ENCODE measurements around the gene FADS1. TPM values are rescaled to one million over a fixed set of nuclear protein-coding genes. Genes with fewer than 3 reads are reported as not detected.

FADS1 gene
- total and polyA plus RNA-seq, 11 donors, result 14.3 to 72.6 (median 23.6) TPM

- 88 to 97% (median 96%) methylated on average over 5 of the region's 5 CpGs for WGBS, 4 donors
- intact Hi-C loops (cut with DNase I), result no loop called here
- H3K27ac ChIP-seq, result no peak overlapping the region
- H3K4me1 ChIP-seq, result peaks cover 0 to 39% (median 23%) of the 10 kb centered on the region in 12 donors
- DNase-seq (peak in 1 of 5 donors; percentile 15), ATAC-seq (no peak)
- H3K36me3 ChIP-seq, result peaks cover 0 to 51% (median 34%) of the 10 kb centered on the region in 9 donors
- H3K9me3 ChIP-seq, result no peaks in the 10 kb centered on the region
- H3K4me3 ChIP-seq, result no peak overlapping the region
- H3K27me3 ChIP-seq, result no peaks in the 10 kb centered on the region
- TF ChIP-seq CTCF (IDR thresholded peaks at IDR 0.05), result no peak
- no peak for TF ChIP-seq POLR2A (IDR thresholded peaks at IDR 0.05)
Measured at GRCh38 chr11:61838501-61838900, 21.7 kb upstream of the FADS1 start.

- WGBS, 4 donors, result 90 to 96% (median 95%) methylated on average over 11 to 15 of the region's 15 CpGs
- H3K36me3 ChIP-seq, result peaks cover 0 to 42% (median 27%) of the 10 kb centered on the region in 9 donors
- H3K4me3 ChIP-seq, result no peak overlapping the region
- H3K4me1 ChIP-seq, result peaks cover 0 to 45% (median 24%) of the 10 kb centered on the region in 12 donors
- no peak overlapping the region for H3K27ac ChIP-seq
- intact Hi-C loops (cut with DNase I), result no loop called here
- TF ChIP-seq CTCF (IDR thresholded peaks at IDR 0.05), result no peak
- TF ChIP-seq POLR2A (IDR thresholded peaks at IDR 0.05), result no peak
- no peak for ATAC-seq
- DNase-seq, result peak in 1 of 5 donors; percentile 12
- H3K9me3 ChIP-seq, result no peaks in the 10 kb centered on the region
- no peaks in the 10 kb centered on the region for H3K27me3 ChIP-seq
Measured at GRCh38 chr11:61837411-61838005, 20.7 kb upstream of the FADS1 start.

GRCh38 chr11:61836193-61836592 is 19.4 kb upstream of the FADS1 start:
- no peak for ATAC-seq
- no peak overlapping the region for H3K4me3 ChIP-seq
- no peaks in the 10 kb centered on the region for H3K27me3 ChIP-seq
- H3K9me3 ChIP-seq, result no peaks in the 10 kb centered on the region
- DNase-seq, result peak in 1 of 5 donors; percentile 11
- WGBS, 4 donors, result 94 to 98% (median 98%) methylated on average over 8 of the region's 8 CpGs
- TF ChIP-seq CTCF (IDR thresholded peaks at IDR 0.05) (no peak), POLR2A (IDR thresholded peaks at IDR 0.05) (no peak)
- peaks cover 0 to 46% (median 25%) of the 10 kb centered on the region in 12 donors for H3K4me1 ChIP-seq
- peak overlapping the region in 2 of 12 donors; percentile 22 to 84 for H3K27ac ChIP-seq
- H3K36me3 ChIP-seq, result peaks cover 0 to 28% (median 16%) of the 10 kb centered on the region in 9 donors
- intact Hi-C loops (cut with DNase I), result no loop called here

GRCh38 chr11:61834278-61835048 is 17.7 kb upstream of the FADS1 start:
- WGBS, 4 donors, result 47 to 54% (median 49%) methylated on average over 10 to 12 of the region's 12 CpGs
- no peak overlapping the region for H3K4me3 ChIP-seq
- ATAC-seq (peak; percentile 50 to 89 (median 87)), DNase-seq (peak; percentile 67 to 79 (median 74))
- H3K9me3 ChIP-seq, result no peaks in the 10 kb centered on the region
- peaks cover 0 to 62% (median 32%) of the 10 kb centered on the region in 12 donors for H3K4me1 ChIP-seq
- no peak for TF ChIP-seq CTCF (IDR thresholded peaks at IDR 0.05)
- TF ChIP-seq POLR2A (IDR thresholded peaks at IDR 0.05), result no peak
- H3K27me3 ChIP-seq, result no peaks in the 10 kb centered on the region
- intact Hi-C loops (cut with DNase I), result no loop called here
- H3K36me3 ChIP-seq, result peaks cover 0 to 11% (median 0%) of the 10 kb centered on the region in 9 donors
- H3K27ac ChIP-seq, result peak overlapping the region; percentile 13 to 84 (median 70)
